Activated CD8-positive, alpha-beta memory T cell treated with anti-CD3 and anti-CD28 coated beads, Interleukin-2, amount 50 U/mL, for 48 hours (primary cell): ENCODE data around the gene PLIN5.
"Not testable (repeated sequence)": the region's sequence is repeated elsewhere in the genome, so short reads cannot be mapped to it uniquely, and the experiment has no call there.

ENCODE experiments used
- DNase-seq: peaks from one replicate; pipeline ENCODE4 v3.0.0-alpha.2; 2020

The PLIN5 gene

GRCh38 chr19:4567584-4568071 is 32.6 kb upstream of the PLIN5 start:
- DNase-seq, result peak; percentile 92

GRCh38 chr19:4566402-4567051 is 31.5 kb upstream of the PLIN5 start:
- no peak for DNase-seq

- not testable (repeated sequence) for DNase-seq
Observed at GRCh38 chr19:4563562-4563961, 28.5 kb upstream of the PLIN5 start.

DNA sequence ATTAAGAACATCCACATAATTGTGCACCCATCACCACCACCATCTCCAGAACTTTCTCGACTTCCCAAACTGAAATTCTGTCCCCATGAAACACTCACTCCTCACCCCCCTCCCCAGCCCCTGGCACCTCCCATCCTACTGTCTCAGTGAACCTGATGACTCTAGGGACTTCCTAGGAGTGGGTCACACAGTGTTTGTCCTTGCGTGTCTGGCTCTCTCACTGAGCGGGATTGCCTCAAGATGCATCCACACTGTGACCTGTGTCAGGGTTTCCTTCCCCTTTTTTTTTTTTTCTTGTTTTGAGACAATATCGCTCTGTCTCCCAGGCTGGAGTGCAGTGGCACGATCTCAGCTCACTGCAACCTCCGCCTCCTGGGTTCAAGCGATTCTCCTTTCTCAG is 27.1 kb upstream of the PLIN5 start:
- not testable (repeated sequence) for DNase-seq

DNA sequence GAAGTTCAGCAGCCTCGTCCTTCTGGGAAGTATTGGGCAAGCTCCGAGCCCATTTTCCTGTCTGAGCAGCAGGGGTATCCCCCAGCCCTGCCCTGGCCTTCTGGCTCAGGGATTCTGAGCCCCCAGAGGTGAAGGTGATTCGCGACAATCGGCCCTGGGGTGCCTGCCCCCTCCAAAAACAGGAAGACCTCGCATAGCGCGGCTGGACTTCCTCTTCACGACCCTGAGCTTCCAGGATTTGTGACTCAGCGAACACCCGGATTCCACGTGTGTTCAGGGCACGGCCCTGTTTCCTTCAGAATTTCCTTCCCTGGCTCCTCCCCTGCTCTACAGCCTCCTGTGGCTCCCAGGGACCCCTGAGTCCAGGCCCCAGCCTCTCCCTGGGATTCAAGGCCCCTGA is 24.5 kb upstream of the PLIN5 start, which contains the start of gene SEMA6B:
SEMA6B (minus strand) TSS at position 116 of the 400 bp plus-strand sequence. CDS start 1,227 bp downstream, outside the sequence.
- DNase-seq, result no peak

DNA sequence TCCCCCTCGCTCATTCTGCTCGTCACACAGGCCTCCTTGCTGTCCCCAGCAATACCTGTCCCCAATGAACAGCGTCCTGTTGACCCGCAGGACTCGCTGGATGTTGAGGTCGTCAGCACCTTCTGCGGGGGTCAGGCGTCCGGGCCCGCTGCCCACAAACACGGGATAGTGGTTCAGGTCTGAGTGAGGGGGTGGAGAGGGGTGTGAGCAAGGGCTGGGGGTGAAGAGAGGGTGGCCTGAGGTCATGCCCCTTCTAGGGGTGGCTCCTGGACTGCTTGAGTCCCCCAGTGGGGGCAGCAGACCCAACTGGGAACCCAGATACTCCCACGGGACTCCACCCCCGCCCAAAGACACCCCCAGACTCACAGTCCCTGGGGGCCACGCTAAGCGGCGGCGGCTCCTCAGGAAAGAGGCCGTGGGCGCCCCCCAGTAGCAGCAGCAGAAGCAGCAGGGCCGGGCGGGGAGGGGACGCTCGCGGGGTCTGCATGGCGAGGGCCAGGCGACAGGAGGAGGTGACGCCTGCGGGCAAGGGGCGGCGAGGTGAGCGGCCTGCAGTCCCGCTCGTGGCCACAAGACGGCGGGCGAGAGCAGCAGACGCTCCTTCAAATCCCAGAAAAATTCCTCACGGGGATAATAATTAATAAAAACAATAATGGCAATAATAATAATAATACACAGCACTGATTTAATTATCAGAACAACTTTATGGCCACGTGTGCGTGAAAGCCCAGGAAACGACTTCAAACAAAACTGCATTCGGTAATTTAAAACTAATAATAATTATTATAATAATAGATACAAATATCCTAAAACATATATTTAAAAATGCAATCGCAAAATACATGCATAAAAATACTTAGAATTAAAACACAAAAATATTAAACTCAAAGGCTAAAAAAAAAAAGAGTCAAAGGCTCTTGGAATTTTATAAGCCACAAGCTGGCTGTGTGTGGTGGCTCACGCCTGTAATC is 23.2 kb upstream of the PLIN5 start:
- peak; percentile 84 for DNase-seq

- no peak for DNase-seq
Observed at GRCh38 chr19:4557144-4557970, 22.3 kb upstream of the PLIN5 start.

DNA sequence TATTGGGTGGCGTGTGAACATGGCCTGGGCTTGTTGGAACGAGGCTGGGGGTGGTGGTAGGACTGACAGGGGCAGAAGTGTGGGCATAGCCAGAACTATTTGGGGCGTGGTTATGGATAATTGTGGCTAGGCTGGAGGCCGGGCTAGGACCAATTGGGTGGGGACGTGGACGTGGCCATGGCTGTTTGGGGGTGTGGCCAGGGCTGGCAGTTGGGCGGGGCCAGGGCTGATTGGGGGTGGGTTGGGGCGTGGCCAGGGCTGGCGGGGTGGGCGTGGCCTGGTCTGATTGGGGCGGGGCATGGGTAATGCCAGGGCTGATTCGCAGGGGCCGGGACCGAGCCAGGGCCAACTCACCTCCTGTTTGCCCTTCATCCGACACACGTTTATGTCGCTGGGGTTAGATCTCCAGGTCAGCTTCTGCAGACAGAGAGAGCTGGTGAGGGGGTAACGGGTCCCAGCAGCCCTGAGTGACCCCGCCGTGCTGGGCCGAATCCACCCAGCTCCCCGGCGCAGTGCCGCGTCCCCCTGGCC is 21.6 kb upstream of the PLIN5 start:
- DNase-seq, result peak; percentile 79

GRCh38 chr19:4555657-4556561 is 20.9 kb upstream of the PLIN5 start:
- DNase-seq, result no peak

DNA sequence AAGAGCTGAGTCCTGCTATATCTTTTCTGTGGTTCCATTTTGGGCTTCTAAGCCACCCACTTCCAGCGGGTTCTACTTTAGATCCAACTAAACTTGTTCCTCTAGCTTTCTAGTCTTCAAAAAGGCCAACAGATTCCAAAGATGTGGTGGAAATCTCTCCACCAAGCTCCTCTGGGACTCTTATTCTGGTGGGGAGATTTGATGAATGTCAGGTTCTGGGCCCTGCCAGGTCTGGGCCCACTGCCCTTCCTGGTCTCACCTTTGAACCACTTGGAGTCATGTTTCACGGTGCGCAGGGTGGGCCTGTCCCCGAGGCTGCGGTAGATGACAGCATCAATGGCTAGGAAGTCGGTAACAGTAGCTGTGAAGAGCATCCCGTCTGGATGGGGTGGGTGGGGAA is 19.7 kb upstream of the PLIN5 start:
- no peak for DNase-seq

DNA sequence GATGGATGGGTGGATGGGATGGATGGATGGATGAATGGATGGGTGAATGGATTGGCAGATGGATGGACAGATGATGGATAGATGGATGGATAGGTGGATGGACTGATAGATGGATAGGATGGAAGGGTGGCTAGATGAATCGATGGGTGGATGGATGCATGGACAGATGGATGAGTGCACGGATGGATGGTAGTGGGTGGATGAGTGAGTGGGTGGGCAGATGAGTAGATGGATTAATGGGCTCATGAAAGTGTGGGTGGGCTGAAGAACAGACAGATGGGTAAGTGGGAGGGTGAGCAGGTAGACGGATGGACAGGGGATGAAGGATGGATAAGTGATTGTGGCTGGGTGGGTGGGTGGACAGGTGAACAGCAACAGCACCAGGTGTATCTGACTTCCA is 18.8 kb upstream of the PLIN5 start:
- no peak for DNase-seq

DNA sequence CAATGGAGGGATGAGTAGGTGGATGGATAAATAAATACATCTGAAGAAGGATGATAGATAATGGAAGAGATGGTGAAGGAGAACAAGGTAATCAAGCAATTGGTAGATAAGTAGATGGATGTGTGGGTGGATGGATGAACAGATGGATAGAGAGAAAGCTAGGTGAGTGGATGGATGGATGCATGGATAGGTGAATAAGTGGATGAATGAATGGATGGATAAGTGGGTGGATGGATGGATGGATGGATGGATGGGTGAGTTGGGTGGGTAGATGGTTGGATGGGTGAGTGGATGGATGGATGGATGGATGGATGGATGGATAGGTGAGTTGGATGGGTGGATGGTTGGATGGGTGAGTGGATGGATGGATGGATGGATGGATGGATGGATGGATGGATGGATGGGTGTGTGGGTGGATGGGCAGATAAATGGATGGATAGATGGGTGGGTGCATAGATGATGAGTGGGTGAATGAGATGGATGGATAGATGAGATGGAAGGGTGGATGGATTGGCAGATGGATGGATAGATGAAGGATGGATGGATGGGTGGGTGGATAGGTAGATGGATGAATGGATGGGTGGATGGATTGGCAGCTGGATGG is 18.2 kb upstream of the PLIN5 start:
- DNase-seq, result no peak

- DNase-seq, result no peak
Observed at GRCh38 chr19:4552525-4552819, 17.4 kb upstream of the PLIN5 start.

- DNase-seq, result no peak
Observed at GRCh38 chr19:4550479-4551050, 15.5 kb upstream of the PLIN5 start.

DNA sequence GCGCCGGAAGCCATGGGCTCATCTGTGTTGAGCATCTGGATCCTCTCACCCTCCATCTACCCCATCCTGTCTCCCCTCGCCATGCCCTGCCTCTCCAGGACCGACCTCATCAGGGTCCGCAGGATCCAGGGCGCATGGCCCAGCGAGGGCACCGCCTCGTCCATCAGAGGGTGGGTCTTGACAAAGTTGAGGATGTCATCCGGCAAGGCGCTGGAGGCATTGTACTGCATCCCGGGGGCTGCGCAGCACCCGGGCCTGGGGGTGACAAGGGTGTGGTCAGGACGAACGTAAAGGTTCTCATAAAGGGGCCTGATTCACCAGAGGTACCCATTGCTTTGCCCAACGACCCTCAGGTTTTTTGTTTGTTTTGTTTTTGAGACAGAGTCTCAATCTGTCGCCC is 15.0 kb upstream of the PLIN5 start:
- DNase-seq, result no peak

DNA sequence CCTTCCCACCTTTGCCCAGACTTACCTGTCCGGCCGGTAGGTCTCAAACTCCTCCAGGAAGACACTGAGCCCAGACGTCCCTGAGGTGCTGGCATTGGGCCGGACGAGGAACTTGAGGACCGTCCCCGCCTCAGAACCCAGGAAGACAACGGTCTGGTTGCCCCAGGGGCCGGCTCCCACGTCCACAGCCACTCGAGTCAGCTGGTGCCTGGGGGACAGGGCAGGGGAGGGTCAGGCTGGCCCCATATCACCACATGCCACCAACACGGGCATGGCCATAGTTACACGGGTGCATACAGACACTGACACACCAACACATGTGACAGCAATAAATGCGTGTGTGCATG is 13.2 kb upstream of the PLIN5 start:
- no peak for DNase-seq

- DNase-seq, result no peak
Observed at GRCh38 chr19:4547303-4548237, 12.5 kb upstream of the PLIN5 start.

DNA sequence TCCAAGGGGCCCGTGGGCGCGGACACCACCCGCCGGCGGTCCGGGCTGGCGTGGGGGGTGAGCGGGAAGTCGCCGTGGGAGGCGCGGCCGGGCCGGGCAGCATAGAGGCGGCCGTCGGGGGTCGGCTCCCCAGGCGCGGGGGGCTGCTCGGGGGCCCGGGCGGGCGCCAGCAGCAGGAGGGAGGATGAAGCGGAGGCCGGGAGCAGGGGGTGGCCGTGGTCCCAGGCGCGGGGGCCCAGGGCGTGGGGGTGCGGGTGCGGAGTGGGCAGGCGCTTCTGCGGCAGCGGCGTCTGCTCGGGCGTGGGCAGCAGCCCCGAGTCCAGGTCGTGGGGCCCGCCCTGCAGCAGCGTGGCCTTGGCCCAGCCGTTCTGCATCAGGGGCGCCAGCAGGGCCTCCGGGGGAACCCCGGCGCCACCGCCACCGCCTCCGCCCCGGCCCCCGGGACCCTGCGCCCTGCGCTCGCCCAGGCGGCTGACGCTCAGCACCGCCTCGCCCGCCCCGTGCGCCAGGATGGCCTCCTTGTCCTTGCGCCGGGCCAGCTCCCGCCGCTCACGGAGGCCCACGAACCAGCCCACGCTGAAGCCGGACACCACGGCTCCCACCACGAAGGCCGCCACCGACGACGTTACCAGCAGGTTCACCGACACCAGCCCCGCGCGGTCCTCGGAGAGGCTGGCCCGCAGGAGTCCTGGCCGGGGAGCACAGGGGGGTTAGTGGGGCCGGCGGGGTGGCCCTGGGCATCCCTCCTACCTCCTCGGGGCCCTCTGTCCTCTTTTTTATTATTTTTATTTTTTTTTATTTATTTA is 9.0 kb upstream of the PLIN5 start:
- no peak for DNase-seq
